ENCODE results near the gene TFB1M. TPM values are rescaled to one million over a fixed set of nuclear protein-coding genes. Genes with fewer than 3 reads are reported as not detected.
A peak's percentile ranks its signal among the peaks of the same experiment; 100 is the strongest.

Gene TFB1M
- total RNA-seq, 2 experiments from 2014 or later: 25.8 to 26.5 TPM

- ChIA-PET POLR2A (interaction anchor here (0.5 kb wide), 1 partner anchor 355 kb away, joined by 4 read pairs; no protein-coding TSS in a partner anchor), CTCF (no interaction called here)
- H3K27ac Mint-ChIP-seq: no peak overlapping the region
- H3K4me3 Mint-ChIP-seq: no peak overlapping the region
- H3K36me3 Mint-ChIP-seq (ENCODE audit: low read depth): peaks cover 36% of the 10 kb centered on the region
- DNase-seq: no peak
- H3K27me3 Mint-ChIP-seq: no peaks in the 10 kb centered on the region
- peaks cover 49% of the 10 kb centered on the region for H3K4me1 Mint-ChIP-seq
- no peaks in the 10 kb centered on the region for H3K9me3 Mint-ChIP-seq
Measured at GRCh38 chr6:155311583-155311982, 2.7 kb downstream of the TFB1M start.

DNA sequence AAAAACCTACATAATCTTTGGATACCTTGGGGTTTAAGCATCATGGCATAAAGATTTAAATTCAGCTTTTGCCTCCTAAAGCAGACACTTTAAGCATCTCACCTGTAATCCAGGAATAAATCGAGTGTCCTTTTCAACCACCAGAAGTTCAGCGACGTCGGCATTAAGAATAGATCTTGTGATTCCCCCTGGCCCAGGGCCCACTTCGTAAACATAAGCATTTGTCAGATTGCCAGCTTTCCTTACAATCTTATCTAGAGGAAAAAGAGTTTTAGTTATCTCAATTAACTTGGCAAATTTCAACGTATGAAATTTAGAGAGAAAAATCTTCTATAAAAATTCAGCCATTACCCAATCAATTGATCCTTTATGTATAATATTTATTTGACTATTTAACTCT, 3.2 kb downstream of the TFB1M start:
- peaks cover 51% of the 10 kb centered on the region for H3K4me1 Mint-ChIP-seq
- POLR2A ChIA-PET: no interaction called here

GRCh38 chr6:155310596-155310995, 3.7 kb downstream of the TFB1M start:
- Mint-ChIP-seq H3K36me3 (ENCODE audit: low read depth) (peaks cover 41% of the 10 kb centered on the region), H3K27ac (no peak overlapping the region), H3K4me3 (no peak overlapping the region), H3K9me3 (no peaks in the 10 kb centered on the region), H3K27me3 (no peaks in the 10 kb centered on the region), H3K4me1 (peaks cover 49% of the 10 kb centered on the region)
- CTCF ChIA-PET: interaction anchor here (0.6 kb wide), 1 partner anchor 637 kb away, joined by 4 read pairs; no protein-coding TSS in a partner anchor
- DNase-seq: no peak
- POLR2A ChIA-PET: no interaction called here

More for the DNA sequence above, 3.2 kb downstream of the TFB1M start:
- Mint-ChIP-seq H3K27ac (no peak overlapping the region), H3K4me3 (no peak overlapping the region), H3K27me3 (no peaks in the 10 kb centered on the region), H3K9me3 (no peaks in the 10 kb centered on the region), H3K36me3 (ENCODE audit: low read depth) (peaks cover 41% of the 10 kb centered on the region)
- CTCF ChIA-PET: interaction anchor here (0.6 kb wide), 1 partner anchor 638 kb away, joined by 4 read pairs; no protein-coding TSS in a partner anchor
- DNase-seq: no peak

DNA sequence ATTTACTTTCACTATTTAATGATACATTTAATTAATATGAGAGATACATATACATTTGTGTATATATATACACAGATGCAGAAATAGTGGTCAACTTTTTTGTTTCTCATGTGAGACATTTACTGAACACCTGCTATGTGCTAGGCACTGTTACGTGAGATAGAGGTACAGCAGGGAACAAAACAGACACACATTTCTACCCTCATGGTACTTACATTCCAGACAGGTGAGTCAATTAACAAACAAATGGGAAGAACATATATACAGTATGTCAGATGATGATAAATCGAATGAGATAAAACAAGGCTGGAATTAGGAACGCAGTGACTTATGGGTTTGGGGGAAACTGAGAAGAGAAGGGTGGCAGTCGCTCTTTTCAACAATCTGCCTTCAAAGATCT, 5.1 kb downstream of the TFB1M start:
- no peak overlapping the region for H3K27ac Mint-ChIP-seq
- H3K4me1 Mint-ChIP-seq: peaks cover 41% of the 10 kb centered on the region
- H3K9me3 Mint-ChIP-seq: no peaks in the 10 kb centered on the region
- peaks cover 47% of the 10 kb centered on the region for H3K36me3 Mint-ChIP-seq (ENCODE audit: low read depth)
- ChIA-PET CTCF (no interaction called here), POLR2A (no interaction called here)
- no peaks in the 10 kb centered on the region for H3K27me3 Mint-ChIP-seq
- DNase-seq: no peak
- H3K4me3 Mint-ChIP-seq: no peak overlapping the region

DNA sequence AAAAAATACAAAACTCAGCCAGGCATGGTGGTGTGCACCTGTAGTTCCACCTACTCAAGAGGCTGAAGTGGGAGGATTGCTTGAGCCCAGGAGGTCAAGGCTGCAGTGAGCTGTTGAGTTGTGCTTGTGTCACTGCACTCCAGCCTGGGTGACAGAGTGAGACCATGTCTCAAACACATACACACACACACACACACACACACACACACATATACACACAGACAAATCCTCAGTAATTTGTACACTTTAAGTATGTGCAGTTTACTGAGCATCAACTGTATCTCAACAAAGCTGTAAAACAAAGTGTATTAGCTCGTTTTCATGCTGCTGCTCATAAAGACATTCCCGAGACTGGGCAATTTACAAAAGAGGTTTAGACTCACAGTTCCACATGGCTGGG, 7.3 kb downstream of the TFB1M start:
- no peaks in the 10 kb centered on the region for H3K27me3 Mint-ChIP-seq
- CTCF ChIA-PET: interaction anchor here (1.5 kb wide), 1 partner anchor 9 kb away, joined by 4 read pairs; no protein-coding TSS in a partner anchor
- H3K9me3 Mint-ChIP-seq: no peaks in the 10 kb centered on the region
- H3K27ac Mint-ChIP-seq: no peak overlapping the region
- DNase-seq: no peak
- POLR2A ChIA-PET: no interaction called here
- H3K36me3 Mint-ChIP-seq (ENCODE audit: low read depth): peaks cover 46% of the 10 kb centered on the region
- H3K4me1 Mint-ChIP-seq: peaks cover 24% of the 10 kb centered on the region
- H3K4me3 Mint-ChIP-seq: no peak overlapping the region

DNA sequence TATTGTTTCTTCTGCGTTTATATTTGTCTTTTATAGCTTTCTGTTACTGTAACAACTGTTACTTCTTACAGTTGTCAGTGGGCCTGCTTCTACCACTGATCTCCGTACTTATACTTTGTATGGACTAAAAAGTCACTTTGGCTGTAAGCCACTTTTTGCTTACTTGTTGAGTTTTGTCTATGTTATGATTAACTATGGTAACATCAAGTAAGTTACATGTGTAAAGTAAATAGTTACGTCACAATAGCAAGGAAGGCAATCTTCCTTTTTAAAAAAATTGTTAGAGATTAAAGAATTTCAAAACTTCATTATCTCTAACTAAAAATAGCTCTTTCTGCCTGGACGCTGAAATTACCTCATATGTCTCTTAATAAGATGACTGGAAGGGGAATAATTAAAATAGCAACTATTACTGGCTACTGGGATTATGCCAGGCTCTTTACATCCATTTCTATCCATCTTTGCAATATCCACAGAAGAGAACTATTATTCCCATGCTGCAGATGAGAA, 10.9 kb downstream of the TFB1M start:
- Mint-ChIP-seq H3K4me1 (peaks cover 9% of the 10 kb centered on the region), H3K27ac (no peak overlapping the region), H3K27me3 (no peaks in the 10 kb centered on the region), H3K4me3 (no peak overlapping the region), H3K36me3 (ENCODE audit: low read depth) (peaks cover 43% of the 10 kb centered on the region), H3K9me3 (no peaks in the 10 kb centered on the region)
- CTCF ChIA-PET: interaction anchor here (0.9 kb wide), 1 partner anchor 13 kb away, joined by 4 read pairs; no protein-coding TSS in a partner anchor
- DNase-seq: no peak
- POLR2A ChIA-PET: no interaction called here

DNA sequence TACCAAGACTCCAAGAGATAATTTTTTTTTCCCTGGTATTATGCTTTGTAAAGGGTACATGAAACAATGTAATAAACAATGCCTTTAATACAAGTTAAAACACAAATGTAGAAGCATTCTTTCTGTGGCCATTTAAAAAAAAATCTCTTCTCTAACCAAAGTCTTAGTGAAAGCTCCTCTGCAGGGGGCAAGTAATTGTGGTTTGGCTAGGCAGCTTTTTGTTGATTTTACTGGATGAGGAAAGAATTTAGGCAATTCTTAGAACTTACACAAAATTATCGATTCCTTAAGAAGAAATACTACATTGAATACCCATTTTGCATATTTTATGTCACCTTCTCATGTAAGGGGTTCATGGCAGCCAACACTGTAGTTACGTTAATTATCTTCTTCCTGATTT, 12.4 kb downstream of the TFB1M start:
- ChIA-PET POLR2A (no interaction called here), CTCF (interaction anchor here (0.8 kb wide), 1 partner anchor 110 kb away, joined by 3 read pairs; no protein-coding TSS in a partner anchor)
- no peak for DNase-seq
- no peak overlapping the region for H3K27ac Mint-ChIP-seq
- no peak overlapping the region for H3K4me3 Mint-ChIP-seq
- H3K27me3 Mint-ChIP-seq: no peaks in the 10 kb centered on the region
- no peaks in the 10 kb centered on the region for H3K9me3 Mint-ChIP-seq
- peaks cover 8% of the 10 kb centered on the region for H3K4me1 Mint-ChIP-seq
- H3K36me3 Mint-ChIP-seq (ENCODE audit: low read depth): peaks cover 42% of the 10 kb centered on the region

- Mint-ChIP-seq H3K9me3 (no peaks in the 10 kb centered on the region), H3K36me3 (ENCODE audit: low read depth) (peaks cover 36% of the 10 kb centered on the region), H3K4me3 (no peak overlapping the region), H3K27me3 (no peaks in the 10 kb centered on the region), H3K4me1 (peaks cover 2% of the 10 kb centered on the region), H3K27ac (no peak overlapping the region)
- CTCF ChIA-PET: no interaction called here
- no peak for DNase-seq
- POLR2A ChIA-PET: no interaction called here
Measured at GRCh38 chr6:155297669-155298068, 16.6 kb downstream of the TFB1M start.

DNA sequence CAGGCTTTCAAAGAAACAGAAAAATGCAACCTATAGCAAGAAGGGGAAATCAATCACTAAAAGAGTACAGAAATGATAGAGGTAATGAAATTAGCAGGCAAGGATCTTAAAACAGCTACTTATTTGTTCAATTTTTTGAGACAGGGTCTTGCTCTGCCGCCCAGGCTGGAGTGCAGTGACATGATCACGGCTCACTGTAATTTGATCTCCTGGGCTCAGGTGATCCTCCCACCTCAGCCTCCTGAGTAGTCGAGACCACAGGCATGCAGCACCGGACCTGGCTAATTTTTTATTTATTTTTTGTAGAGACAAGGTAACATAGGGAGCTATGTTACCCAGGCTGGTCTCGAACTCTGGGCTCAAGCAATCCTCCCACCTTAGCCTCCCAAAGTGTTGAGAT, 21.6 kb downstream of the TFB1M start:
- peak overlapping the region; percentile 76 for H3K27ac Mint-ChIP-seq
- CTCF ChIA-PET: interaction anchor here (0.8 kb wide), 1 partner anchor 376 kb away, joined by 3 read pairs; no protein-coding TSS in a partner anchor
- H3K27me3 Mint-ChIP-seq: no peaks in the 10 kb centered on the region
- POLR2A ChIA-PET: no interaction called here
- DNase-seq: no peak
- H3K4me1 Mint-ChIP-seq: peaks cover 9% of the 10 kb centered on the region
- H3K9me3 Mint-ChIP-seq: no peaks in the 10 kb centered on the region
- H3K4me3 Mint-ChIP-seq: no peak overlapping the region
- peaks cover 41% of the 10 kb centered on the region for H3K36me3 Mint-ChIP-seq (ENCODE audit: low read depth)

- DNase-seq: no peak
- no peak overlapping the region for H3K27ac Mint-ChIP-seq
- CTCF ChIA-PET: no interaction called here
- no peaks in the 10 kb centered on the region for H3K9me3 Mint-ChIP-seq
- peaks cover 36% of the 10 kb centered on the region for H3K36me3 Mint-ChIP-seq (ENCODE audit: low read depth)
- no peak overlapping the region for H3K4me3 Mint-ChIP-seq
- POLR2A ChIA-PET: no interaction called here
- H3K4me1 Mint-ChIP-seq: peaks cover 6% of the 10 kb centered on the region
- no peaks in the 10 kb centered on the region for H3K27me3 Mint-ChIP-seq
Measured at GRCh38 chr6:155291291-155291690, 23.0 kb downstream of the TFB1M start.

GRCh38 chr6:155290491-155290890, 23.8 kb downstream of the TFB1M start:
- Mint-ChIP-seq H3K27ac (no peak overlapping the region), H3K4me3 (no peak overlapping the region), H3K36me3 (ENCODE audit: low read depth) (peaks cover 37% of the 10 kb centered on the region), H3K4me1 (peaks cover 6% of the 10 kb centered on the region), H3K27me3 (no peaks in the 10 kb centered on the region), H3K9me3 (no peaks in the 10 kb centered on the region)
- POLR2A ChIA-PET: no interaction called here
- no peak for DNase-seq
- CTCF ChIA-PET: no interaction called here

DNA sequence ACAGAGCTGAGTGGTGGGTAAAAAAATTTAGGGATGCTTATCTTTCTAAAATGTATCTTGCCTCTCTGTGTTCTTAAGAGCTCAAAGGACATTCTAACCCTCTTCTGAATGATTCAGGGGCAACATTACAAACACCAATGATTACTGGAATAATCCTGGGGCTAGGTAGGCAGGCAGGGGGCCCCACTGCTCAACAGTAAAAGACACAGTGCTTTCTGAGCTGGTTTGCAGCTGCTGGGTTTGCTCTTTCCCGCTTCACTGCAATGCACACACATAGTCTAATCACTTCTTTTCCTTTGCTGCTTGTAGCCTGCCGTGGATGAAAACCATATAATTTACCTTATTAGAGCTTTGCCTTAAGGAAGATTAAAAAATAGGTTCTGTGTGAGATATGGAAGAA, 26.5 kb downstream of the TFB1M start:
- H3K36me3 Mint-ChIP-seq (ENCODE audit: low read depth): peaks cover 44% of the 10 kb centered on the region
- no peak overlapping the region for H3K27ac Mint-ChIP-seq
- ChIA-PET CTCF (interaction anchor here (0.8 to 1.4 kb wide), 4 partner anchors 11 to 360 kb away, joined by 3 to 5 read pairs (median 4); no protein-coding TSS in a partner anchor), POLR2A (no interaction called here)
- H3K4me3 Mint-ChIP-seq: no peak overlapping the region
- peaks cover 6% of the 10 kb centered on the region for H3K4me1 Mint-ChIP-seq
- H3K9me3 Mint-ChIP-seq: no peaks in the 10 kb centered on the region
- DNase-seq: no peak
- no peaks in the 10 kb centered on the region for H3K27me3 Mint-ChIP-seq

- H3K27me3 Mint-ChIP-seq: no peaks in the 10 kb centered on the region
Measured at GRCh38 chr6:155284775-155285174, 29.5 kb downstream of the TFB1M start.

More at GRCh38 chr6:155284775-155285174, 29.5 kb downstream of the TFB1M start:
- POLR2A ChIA-PET: no interaction called here
- no peak overlapping the region for H3K27ac Mint-ChIP-seq
- H3K36me3 Mint-ChIP-seq (ENCODE audit: low read depth): peaks cover 44% of the 10 kb centered on the region
- H3K4me3 Mint-ChIP-seq: no peak overlapping the region
- no peaks in the 10 kb centered on the region for H3K9me3 Mint-ChIP-seq
- H3K4me1 Mint-ChIP-seq: peaks cover 2% of the 10 kb centered on the region
- DNase-seq: no peak
- CTCF ChIA-PET: interaction anchor here (1.2 kb wide), 1 partner anchor 14 kb away, joined by 3 read pairs; no protein-coding TSS in a partner anchor
